Measurements from ENCODE around the gene BNC2. TPM values are rescaled to one million over a fixed set of nuclear protein-coding genes. Genes with fewer than 3 reads are reported as not detected.

Gene BNC2
- total RNA-seq, 1 donor from 2014 or later: 38.0 TPM

GRCh38 chr9:16803648-16804047, 66.8 kb downstream of the BNC2 start:
- Histone ChIP-seq H3K4me2 (ENCODE audit: low read length) (no peak overlapping the region), H3K4me1 (ENCODE audit: insufficient read depth, low read length) (no peaks in the 10 kb centered on the region), H3K4me3 (ENCODE audit: insufficient read depth, low read depth, low read length) (no peak overlapping the region), H3K27ac (ENCODE audit: low read depth, low read length) (no peak overlapping the region), H3K9ac (ENCODE audit: low read length) (no peak overlapping the region), H3K36me3 (ENCODE audit: insufficient read depth, low read length) (no peaks in the 10 kb centered on the region), H3K27me3 (ENCODE audit: insufficient read depth, low read length) (no peaks in the 10 kb centered on the region), H4K20me1 (ENCODE audit: insufficient read depth, low read length) (peaks cover 17% of the 10 kb centered on the region), H3K79me2 (ENCODE audit: insufficient read depth, low read length) (peaks cover 12% of the 10 kb centered on the region), H2AFZ (ENCODE audit: low read depth, low read length) (no peak overlapping the region), H3K9me3 (ENCODE audit: insufficient read depth, low read depth, low read length) (no peaks in the 10 kb centered on the region)
- Mint-ChIP-seq H3K36me3 (ENCODE audit: low read depth, unreplicated experiment) (no peaks in the 10 kb centered on the region), H3K27ac (ENCODE audit: unreplicated experiment) (no peak overlapping the region), H3K4me3 (ENCODE audit: unreplicated experiment) (no peak overlapping the region), H3K27me3 (ENCODE audit: low read depth, unreplicated experiment) (no peaks in the 10 kb centered on the region), H3K4me1 (ENCODE audit: low read depth, unreplicated experiment) (peaks cover 4% of the 10 kb centered on the region), H3K9me3 (ENCODE audit: unreplicated experiment) (no peaks in the 10 kb centered on the region)
- TF ChIP-seq CTCF (IDR thresholded peaks at IDR 0.05; ENCODE audit: insufficient read depth, low read depth, low read length): no peak
- no peak for TF ChIP-seq EZH2 (IDR thresholded peaks at IDR 0.05; ENCODE audit: insufficient read depth, low read length)
- FAIRE-seq (no peak), DNase-seq (ENCODE audit: low read depth) (no peak)

- Histone ChIP-seq H3K27ac (ENCODE audit: low read depth, low read length) (no peak overlapping the region), H3K27me3 (ENCODE audit: insufficient read depth, low read length) (no peaks in the 10 kb centered on the region), H3K9ac (ENCODE audit: low read length) (no peak overlapping the region), H3K4me3 (ENCODE audit: insufficient read depth, low read depth, low read length) (no peak overlapping the region), H3K36me3 (ENCODE audit: insufficient read depth, low read length) (no peaks in the 10 kb centered on the region), H4K20me1 (ENCODE audit: insufficient read depth, low read length) (peaks cover 28% of the 10 kb centered on the region), H2AFZ (ENCODE audit: low read depth, low read length) (no peak overlapping the region), H3K4me1 (ENCODE audit: insufficient read depth, low read length) (no peaks in the 10 kb centered on the region), H3K79me2 (ENCODE audit: insufficient read depth, low read length) (peaks cover 25% of the 10 kb centered on the region), H3K9me3 (ENCODE audit: insufficient read depth, low read depth, low read length) (no peaks in the 10 kb centered on the region), H3K4me2 (ENCODE audit: low read length) (no peak overlapping the region)
- peaks cover 4% of the 10 kb centered on the region for H3K4me1 Mint-ChIP-seq (ENCODE audit: low read depth, unreplicated experiment)
- FAIRE-seq (no peak), DNase-seq (ENCODE audit: low read depth) (no peak)
- TF ChIP-seq CTCF (IDR thresholded peaks at IDR 0.05; ENCODE audit: insufficient read depth, low read depth, low read length) (no peak), EZH2 (IDR thresholded peaks at IDR 0.05; ENCODE audit: insufficient read depth, low read length) (no peak)
- H3K4me3 Mint-ChIP-seq (ENCODE audit: unreplicated experiment): no peak overlapping the region
- H3K36me3 Mint-ChIP-seq (ENCODE audit: low read depth, unreplicated experiment): no peaks in the 10 kb centered on the region
- no peaks in the 10 kb centered on the region for H3K27me3 Mint-ChIP-seq (ENCODE audit: low read depth, unreplicated experiment)
- no peak overlapping the region for H3K27ac Mint-ChIP-seq (ENCODE audit: unreplicated experiment)
- no peaks in the 10 kb centered on the region for H3K9me3 Mint-ChIP-seq (ENCODE audit: unreplicated experiment)
These were observed 68.5 kb downstream of the BNC2 start for GRCh38 chr9:16801871-16802466.

GRCh38 chr9:16796304-16796825, 74.1 kb downstream of the BNC2 start:
- DNase-seq (ENCODE audit: low read depth) (no peak), FAIRE-seq (no peak)
- no peak overlapping the region for H2AFZ ChIP-seq (ENCODE audit: low read depth, low read length)
- H3K79me2 ChIP-seq (ENCODE audit: insufficient read depth, low read length): peaks cover 48% of the 10 kb centered on the region
- H3K27ac ChIP-seq (ENCODE audit: low read depth, low read length): no peak overlapping the region
- Mint-ChIP-seq H3K27ac (ENCODE audit: unreplicated experiment) (no peak overlapping the region), H3K27me3 (ENCODE audit: low read depth, unreplicated experiment) (no peaks in the 10 kb centered on the region), H3K36me3 (ENCODE audit: low read depth, unreplicated experiment) (no peaks in the 10 kb centered on the region), H3K4me3 (ENCODE audit: unreplicated experiment) (no peak overlapping the region), H3K4me1 (ENCODE audit: low read depth, unreplicated experiment) (peaks cover 16% of the 10 kb centered on the region), H3K9me3 (ENCODE audit: unreplicated experiment) (no peaks in the 10 kb centered on the region)
- H4K20me1 ChIP-seq (ENCODE audit: insufficient read depth, low read length): peaks cover 31% of the 10 kb centered on the region
- H3K4me3 ChIP-seq (ENCODE audit: insufficient read depth, low read depth, low read length): no peak overlapping the region
- TF ChIP-seq CTCF (IDR thresholded peaks at IDR 0.05; ENCODE audit: insufficient read depth, low read depth, low read length) (no peak), EZH2 (IDR thresholded peaks at IDR 0.05; ENCODE audit: insufficient read depth, low read length) (no peak)
- H3K9me3 ChIP-seq (ENCODE audit: insufficient read depth, low read depth, low read length): no peaks in the 10 kb centered on the region
- no peaks in the 10 kb centered on the region for H3K27me3 ChIP-seq (ENCODE audit: insufficient read depth, low read length)
- H3K4me2 ChIP-seq (ENCODE audit: low read length): no peak overlapping the region
- no peak overlapping the region for H3K9ac ChIP-seq (ENCODE audit: low read length)
- no peaks in the 10 kb centered on the region for H3K4me1 ChIP-seq (ENCODE audit: insufficient read depth, low read length)
- H3K36me3 ChIP-seq (ENCODE audit: insufficient read depth, low read length): no peaks in the 10 kb centered on the region

Measured in astrocyte (in vitro differentiated cells and primary cell).